ENCODE data around the gene CPA4.
"Not testable (repeated sequence)": the region's sequence is repeated elsewhere in the genome, so short reads cannot be mapped to it uniquely, and the experiment has no call there.

Gene CPA4, protein sequence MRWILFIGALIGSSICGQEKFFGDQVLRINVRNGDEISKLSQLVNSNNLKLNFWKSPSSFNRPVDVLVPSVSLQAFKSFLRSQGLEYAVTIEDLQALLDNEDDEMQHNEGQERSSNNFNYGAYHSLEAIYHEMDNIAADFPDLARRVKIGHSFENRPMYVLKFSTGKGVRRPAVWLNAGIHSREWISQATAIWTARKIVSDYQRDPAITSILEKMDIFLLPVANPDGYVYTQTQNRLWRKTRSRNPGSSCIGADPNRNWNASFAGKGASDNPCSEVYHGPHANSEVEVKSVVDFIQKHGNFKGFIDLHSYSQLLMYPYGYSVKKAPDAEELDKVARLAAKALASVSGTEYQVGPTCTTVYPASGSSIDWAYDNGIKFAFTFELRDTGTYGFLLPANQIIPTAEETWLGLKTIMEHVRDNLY

DNA sequence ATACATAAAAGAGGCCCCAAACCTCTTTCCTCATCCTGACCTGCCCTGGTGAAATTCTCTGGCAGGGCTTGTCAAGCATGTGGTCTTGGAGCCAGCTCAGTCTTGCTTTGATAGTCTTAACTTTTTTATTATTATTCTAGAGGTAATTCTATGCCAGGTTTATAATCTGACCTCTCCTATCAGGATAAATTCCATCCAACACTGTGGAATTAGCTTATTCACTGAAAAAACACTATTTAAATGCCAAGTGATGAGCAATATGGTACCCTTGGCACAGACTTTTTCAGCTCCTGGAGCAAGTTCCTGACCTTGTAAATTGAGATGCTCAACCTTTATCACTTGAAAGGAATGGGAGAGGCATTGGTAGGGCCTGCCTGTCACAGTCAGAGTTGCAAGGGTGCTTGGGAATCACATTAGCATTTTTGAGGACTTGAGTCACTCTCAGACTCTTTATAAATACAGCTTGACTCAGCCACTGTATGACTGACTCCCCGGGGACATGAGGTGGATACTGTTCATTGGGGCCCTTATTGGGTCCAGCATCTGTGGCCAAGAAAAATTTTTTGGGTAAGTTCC lies at the start of gene CPA4:
TSS of gene CPA4 (plus strand) at position 480 of the 576 bp plus-strand sequence. CDS start at position 500, 20 bp downstream.
- no peak for DNase-seq (ENCODE audit: low read depth in 2 of 2)

DNA sequence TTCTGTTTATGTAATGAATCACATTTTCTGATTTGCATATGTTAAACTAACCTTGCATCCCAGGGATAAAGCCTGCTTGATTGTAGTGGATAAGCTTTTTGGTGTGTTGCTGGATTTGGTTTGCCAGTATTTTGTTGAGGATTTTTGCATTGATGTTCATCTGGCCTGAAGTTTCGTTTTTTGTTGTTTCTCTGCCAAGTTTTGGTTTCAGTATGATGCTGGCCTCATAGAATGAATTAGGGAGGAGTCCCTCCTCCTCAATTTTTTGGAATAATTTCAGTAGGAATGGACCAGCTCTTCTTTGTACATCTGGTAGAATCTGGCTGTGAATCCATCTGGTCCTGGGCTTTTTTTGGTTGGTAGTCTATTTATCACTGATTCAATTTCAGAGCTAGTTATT lies 49.5 kb upstream of the CPA4 start:
- not testable (repeated sequence) for DNase-seq (ENCODE audit: low read depth in 2 of 2)

DNA sequence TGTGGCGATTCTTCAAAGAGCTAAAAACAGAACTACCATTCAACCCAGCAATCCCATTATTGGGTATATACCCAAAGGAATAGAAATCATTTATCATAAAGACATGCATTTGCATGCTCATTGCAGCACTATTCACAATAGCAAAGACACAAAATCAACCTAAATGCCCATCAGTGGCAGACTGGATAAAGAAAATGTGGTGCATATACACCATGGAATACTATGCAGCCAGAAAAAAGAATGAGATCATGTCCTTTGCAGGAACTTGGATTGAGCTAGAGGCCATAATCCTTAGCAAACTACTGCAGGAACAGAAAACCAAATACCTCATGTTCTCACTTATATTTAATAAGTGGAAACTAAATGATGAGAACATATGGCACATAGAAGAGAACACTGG lies 46.5 kb upstream of the CPA4 start:
- not testable (repeated sequence) for DNase-seq (ENCODE audit: low read depth in 2 of 2)

DNA sequence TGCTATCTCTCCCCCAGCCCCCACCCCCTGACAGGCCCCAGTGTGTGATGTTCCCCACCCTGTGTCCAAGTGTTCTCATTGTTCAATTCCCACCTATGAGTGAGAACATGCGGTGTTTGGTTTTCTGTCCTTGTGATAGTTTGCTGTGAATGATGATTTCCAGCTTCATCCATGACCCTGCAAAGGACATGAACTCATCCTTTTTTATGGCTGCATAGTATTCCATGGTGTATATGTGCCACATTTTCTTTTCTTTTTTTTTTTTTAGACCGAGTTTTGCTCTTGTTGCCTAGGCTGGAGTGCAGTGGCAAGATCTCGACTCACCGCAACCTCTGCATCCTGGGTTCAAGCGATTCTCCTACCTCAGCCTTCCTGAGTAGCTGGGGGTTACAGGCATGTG lies 44.1 kb upstream of the CPA4 start:
- DNase-seq (ENCODE audit: low read depth in 2 of 2): not testable (repeated sequence)

DNA sequence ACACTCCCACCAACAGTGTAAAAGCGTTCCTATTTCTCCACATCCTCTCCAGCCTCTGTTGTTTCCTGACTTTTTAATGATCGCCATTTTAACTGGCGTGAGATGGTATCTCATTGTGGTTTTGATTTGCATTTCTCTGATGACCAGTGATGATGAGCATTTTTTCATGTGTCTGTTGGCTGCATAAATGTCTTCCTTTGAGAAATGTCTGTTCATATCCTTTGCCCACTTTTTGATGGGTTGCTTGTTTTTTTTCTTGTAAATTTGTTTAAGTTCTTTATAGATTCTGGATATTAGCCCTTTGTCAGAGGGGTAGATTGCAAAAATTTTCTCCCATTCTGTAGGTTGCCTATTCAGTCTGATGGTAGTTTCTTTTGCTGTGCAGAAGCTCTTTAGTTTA lies 43.3 kb upstream of the CPA4 start:
- not testable (repeated sequence) for DNase-seq (ENCODE audit: low read depth in 2 of 2)

DNA sequence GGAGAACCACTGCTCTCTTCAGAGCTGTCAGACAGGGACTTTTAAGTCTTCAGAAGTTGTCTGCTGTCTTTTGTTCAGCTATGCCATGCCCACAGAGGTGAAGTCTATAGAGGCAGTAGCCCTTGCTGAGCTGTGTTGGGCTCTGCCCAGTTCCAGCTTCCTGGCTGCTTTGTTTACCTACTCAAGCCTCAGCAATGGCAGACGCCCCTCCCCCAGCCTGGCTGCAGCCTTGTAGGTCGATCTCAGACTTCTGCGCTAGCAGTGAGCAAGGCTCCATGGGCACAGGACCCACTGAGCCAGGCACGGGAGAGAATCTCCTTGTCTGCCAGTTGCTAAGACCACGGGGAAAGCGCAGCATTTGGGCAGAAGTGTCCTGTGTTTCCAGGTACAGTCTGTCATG lies 38.4 kb upstream of the CPA4 start:
- no peak for DNase-seq (ENCODE audit: low read depth in 2 of 2)

DNA sequence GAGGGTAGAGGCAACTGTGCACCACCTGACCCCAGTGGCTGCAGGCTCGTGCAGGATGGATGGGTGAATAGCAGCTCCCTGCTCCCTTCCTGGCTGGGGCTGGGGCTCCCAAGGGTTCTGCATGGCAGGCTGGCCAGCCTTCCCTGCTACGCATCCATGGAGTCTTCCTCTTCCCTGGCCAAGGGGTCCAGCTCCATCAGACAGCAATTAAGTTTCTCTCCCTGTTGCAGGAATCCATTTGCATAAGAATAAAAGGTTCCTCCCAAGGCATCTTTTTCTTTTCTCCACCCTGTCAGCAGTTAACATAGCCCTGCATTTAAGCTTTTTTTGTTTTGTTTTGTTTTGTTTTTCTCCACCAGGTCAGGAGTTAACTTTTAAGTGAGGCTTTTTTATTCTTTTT lies 36.3 kb upstream of the CPA4 start:
- DNase-seq (ENCODE audit: low read depth in 2 of 2): no peak

DNA sequence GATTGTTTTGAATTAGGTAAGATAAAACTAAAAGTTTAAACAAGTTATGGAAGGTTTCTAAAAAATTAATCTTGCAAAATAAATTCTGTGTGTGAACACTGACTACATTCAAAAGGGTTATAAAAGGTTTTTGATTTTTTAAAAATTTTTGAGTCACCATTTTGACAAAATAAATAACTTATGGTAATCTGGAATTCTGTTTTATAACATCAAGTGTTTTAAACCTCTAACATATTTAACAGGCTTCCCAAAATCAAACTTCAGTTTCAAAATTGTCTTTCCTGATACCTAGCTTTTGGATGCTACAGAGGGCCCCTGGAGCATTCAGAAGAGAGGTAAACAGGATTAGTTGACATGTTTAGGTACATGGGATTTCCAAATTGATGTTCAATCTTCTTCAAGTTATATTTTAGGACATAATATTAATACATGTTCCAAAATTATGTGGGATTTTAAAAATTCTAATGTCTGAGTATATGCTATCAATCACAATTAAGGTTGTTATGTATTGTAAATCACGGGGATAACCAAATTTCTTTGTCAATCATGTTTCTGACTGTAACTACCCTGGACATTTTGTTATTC lies 34.4 kb upstream of the CPA4 start:
- no peak for DNase-seq (ENCODE audit: low read depth in 2 of 2)

DNA sequence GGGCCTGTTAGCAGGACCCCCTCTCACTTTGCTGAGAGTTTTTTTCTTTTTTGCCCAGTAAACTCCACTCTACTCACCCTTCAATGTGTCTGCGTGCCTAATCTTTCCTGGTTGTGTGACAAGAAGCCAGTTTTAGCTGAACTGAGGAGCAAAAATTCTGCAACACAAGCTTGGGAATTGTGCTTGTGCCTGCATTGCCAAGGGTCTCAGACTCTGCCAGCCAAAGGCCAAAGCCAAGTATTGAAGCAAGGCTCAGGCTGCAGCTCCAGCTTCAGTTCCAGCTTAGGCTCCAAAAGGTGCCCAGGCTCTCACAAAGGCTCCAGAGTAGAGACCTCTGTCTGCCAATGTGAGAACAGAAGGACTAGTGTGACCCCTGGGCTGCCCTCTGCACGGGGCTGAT lies 30.5 kb upstream of the CPA4 start:
- no peak for DNase-seq (ENCODE audit: low read depth in 2 of 2)

DNA sequence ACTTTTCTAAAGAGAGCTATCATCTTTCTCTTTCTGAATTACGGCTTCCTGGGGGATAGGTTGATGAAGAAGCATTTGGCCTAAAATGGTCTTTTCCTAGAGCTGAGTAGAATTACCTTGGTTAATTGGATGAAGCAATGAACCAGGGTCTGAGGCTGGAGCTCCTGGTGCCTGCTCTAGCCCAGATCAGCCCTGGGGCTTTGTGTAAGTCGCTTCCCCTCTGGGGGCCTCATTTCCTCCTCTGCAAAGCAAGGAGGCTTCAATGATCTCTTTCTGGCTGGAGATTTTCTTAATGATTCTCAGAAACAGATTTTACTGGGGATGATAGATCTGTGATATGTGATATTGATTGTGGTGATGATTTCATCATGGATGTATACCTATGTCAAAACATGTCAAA lies 29.8 kb upstream of the CPA4 start:
- DNase-seq (ENCODE audit: low read depth in 2 of 2): no peak

DNA sequence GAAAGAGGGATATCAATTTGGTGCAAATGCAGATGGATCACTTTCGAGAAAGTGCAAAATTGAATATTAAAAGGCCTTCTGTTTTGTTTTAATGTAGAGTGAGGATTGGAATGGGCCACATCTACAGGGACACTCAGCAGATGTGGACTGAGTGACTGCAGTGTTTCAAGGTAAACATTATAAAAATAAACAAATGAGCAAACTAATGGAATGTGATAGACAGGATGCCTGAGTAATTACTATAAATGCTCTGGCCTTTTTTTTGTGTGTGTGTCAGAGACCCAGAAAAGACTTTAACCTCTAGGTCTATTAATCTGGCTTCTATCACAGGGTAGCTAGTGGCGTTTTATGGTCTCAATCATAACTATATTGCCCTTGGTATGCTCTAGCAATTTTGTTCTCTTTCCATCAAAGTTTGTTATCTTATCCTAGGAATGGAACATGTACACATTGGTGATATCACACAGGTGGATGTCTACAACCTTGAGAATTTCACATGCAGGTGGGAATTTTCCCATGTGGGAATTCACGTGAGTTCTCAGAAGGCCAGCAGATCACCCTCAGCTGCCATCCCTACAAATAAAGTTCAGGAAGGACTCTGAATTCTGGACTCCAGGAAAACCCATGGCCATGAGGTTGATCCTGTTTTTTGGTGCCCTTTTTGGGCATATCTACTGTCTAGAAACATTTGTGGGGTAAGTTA lies 26.6 kb upstream of the CPA4 start, which contains the start of gene CPA2:
TSS of gene CPA2 (plus strand) at position 606 of the 703 bp plus-strand sequence. CDS start at position 625, 19 bp downstream.
- no peak for DNase-seq (ENCODE audit: low read depth in 2 of 2)

DNA sequence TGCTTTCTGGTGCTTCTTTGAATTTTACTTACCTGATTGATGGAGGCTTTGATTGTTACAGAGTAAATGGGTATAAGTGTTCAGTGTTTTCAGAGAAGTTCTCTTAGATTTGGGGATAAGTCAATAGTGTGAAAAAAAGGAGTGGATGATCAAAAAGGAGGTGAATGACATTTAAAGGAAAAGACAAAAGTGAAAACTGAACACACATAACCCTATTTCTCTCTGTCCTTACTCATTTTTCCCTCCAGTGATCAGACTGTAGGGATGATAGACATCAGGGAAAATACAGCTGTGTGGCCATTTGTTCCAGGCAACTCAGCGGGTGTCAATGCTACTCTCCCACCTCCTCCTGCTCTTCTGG lies 26.0 kb upstream of the CPA4 start:
- no peak for DNase-seq (ENCODE audit: low read depth in 2 of 2)

DNA sequence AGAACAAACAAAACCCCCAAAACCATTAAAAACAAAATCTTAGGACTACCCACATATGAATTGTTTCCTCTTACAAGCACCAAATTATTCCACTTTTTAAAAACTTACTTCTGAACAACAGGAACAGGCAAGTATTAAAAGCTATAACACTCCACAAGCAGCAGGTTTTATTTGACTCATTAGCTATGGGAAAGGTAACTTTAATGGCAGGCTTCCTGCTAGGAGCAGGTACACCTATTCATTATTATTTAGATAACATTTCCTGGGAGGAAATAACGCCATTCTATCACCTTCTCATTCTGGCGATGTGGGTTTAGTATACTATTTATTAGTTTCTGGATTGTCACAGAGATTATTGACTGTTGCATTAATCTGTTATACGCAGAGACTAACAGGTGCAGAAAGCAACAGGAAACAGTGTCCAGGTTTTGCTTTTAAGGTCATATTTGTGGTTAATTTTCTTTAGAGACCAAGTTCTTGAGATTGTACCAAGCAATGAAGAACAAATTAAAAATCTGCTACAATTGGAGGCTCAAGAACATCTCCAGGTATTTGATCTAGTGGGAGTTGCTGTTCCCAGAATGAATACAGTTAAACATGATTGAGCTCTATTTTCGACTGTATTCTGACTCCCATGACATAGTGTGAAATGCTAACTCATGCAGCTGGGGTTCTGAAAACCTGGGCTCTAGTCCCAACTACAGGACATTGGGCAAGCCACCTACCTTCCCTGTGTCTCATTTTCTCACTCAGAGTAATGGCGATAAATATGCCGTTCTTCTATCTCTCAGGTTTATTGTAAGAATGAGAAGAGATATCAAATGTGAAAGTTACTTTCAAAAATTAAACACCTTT lies 24.3 kb upstream of the CPA4 start:
- no peak for DNase-seq (ENCODE audit: low read depth in 2 of 2)

DNA sequence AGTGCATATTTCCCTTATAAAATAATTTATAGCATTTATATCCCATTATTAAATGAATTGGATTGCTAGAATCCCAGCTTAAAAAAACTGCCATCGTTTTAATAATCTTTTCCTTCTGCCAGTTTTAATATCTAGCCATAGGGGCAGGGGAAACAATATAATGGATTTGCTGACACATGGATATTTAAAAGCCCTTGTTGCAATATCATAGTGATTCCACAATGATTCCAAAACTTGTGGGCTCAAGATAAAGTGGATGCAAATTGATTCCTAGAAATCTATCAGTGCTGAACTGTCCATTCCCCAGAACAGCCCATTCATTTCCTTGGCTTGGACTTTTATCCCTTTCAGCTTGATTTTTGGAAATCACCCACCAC lies 23.7 kb upstream of the CPA4 start:
- DNase-seq (ENCODE audit: low read depth in 2 of 2): no peak

DNA sequence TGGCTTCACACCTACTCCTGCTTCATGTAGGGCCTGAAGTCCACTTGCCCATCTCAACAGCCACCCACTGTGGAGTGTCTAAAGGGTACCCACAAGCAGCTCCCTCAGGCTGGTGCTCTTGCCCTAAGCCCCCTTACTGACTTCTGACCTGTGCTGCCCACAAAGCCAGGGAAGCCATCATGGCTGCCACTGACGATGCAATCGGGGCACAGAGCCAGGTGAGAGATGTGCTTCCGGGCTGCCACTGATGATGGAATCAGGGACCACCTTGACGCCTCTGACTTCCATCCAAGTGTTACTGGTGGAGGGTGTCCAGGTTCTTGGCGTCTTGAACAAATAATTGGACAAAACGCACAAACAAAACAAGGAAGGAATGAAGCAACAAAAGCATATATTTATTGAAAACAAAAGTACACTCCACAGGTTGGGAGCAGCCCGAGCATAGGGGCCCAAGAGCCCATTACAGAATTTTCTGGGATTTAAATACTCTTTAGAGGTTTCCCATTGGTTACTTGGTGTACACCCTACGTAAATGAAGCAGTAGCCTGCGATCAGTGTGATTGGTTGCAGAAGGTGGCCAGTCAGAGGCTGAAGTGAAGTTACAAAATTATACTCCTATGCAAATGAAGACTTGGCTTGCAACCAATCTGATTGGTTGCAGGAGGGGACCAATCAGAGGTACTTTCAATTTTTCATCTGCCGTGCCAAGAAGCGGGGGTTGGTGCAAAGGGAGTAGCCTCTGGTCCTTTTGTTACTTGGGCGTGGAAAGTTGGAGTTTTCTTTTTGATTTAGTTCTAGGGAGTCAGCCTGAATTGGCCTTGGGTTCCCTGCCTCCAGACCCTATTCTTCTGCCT lies 21.8 kb upstream of the CPA4 start:
- no peak for DNase-seq (ENCODE audit: low read depth in 2 of 2)

DNA sequence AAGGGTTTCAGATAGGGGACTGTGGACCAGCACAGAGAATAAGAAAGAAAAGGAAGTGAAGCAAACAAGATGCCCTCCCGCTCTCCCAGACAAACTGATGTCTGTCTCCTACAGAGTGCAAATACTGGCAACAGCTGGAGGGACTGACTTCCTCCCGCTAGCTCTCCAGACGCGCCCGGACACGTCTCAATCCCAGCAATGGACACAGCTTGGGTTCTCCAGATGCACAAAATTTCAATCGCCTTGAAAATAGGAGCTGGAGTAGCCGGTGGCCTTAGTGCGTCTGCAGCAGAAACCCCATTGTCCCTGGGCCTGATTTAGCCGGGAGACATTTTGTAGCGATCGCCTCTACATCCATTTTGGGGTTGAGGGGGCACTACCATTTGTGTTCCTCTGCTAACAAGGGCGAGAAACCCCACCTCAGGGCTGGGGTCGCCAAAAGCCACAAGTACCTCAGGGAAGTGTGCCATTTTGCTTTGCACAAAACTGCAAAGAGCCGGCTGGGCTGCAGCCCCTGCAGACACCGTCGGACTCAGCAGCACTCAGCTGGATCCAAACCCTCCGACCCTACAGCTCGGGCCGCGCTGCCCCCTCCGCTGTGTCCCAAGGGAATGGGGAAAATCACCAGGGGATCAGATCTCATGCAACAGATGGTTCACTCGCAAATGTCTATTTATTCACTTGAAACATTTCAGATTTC lies 20.4 kb upstream of the CPA4 start:
- DNase-seq (ENCODE audit: low read depth in 2 of 2): no peak

DNA sequence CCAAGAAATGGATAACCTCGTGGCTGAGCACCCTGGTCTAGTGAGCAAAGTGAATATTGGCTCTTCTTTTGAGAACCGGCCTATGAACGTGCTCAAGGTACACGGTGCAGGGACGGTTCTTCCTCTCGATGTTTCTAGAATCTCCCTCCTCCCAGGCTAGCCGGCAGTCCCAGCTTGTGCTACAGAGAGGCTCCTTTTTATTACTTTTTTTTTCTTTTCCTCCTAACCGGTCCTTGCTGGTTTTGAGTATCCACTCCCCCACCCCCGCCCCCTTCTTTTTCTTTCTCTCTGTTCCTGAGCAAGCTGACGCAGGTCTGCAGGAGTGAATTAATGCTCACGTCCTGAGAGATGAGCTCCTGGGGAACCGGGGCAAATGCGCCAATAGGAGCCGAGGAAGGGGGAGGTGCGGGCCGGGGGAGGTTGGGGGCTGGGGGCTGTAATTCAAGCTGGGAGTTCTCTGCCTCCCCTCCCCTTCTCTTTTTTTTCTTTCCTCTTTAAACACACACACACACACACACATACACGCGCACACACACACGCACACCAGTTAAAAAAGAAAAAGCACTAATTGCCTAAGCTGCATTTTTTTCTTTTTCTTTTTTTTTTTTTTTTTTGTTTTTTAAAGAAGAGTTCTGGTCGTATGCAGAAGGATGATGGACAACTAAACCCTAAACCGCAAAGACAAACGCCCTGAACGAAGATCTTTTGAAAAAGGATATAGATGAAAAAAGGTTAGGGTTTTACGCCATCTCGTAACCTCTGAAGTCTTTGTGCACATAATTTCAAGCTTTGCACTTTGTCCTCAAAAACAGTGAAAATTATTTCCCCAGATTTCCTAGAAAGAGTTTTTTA lies 19.7 kb upstream of the CPA4 start:
- DNase-seq (ENCODE audit: low read depth in 2 of 2): no peak

DNA sequence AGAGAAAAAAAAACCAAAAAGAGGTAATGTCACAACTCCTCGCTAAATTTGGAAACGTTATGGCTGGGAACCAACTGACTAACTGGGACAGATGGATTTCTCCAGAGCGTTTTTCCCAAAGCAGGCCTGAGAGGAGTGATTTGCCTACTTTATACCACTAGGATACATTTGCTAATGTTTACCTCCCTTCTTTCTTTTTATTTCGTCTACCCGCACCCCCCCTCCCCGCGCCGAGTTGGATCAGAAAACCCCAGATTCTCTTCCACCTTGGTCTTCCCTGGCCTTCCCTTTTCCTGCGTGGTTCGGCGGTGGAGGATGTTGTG lies 19.1 kb upstream of the CPA4 start:
- no peak for DNase-seq (ENCODE audit: low read depth in 2 of 2)

DNA sequence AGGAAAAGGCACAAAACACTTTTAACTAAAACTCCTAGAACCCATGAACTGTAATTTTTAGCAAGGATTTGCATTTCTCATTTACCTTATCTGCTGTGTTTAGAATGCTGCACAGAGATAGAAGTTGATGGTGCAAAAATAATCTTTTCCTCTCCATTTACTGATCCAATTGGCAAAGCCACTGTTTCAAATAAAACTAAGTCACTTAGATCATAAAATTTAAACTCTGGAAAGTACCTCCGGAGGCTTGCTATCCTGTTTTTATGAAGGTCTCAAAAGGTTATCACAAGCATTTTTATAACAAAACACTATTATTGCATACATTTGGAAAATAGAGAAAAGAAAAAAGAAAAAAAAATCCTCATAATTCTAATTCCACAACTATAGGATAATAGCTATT lies 18.7 kb upstream of the CPA4 start:
- no peak for DNase-seq (ENCODE audit: low read depth in 2 of 2)

Measured in stimulated activated CD8-positive, alpha-beta memory T cell treated with anti-CD3 and anti-CD28 coated beads, Interleukin-2, amount 100 ng/mL, for 48 hours (primary cell).